Left ventricle myocardium inferior (tissue), 1 donor: ENCODE measurements around the gene ACCSL. TPM values are rescaled to one million over a fixed set of nuclear protein-coding genes. Genes with fewer than 3 reads are reported as not detected.

Experiments used
- DNase-seq: peaks from one replicate; pipeline ENCODE4 v3.0.0-alpha.2; 2020
- H3K27ac ChIP-seq: fragments of 200-600 bp; replicated peaks from 2 replicates; pipeline ENCODE4 v1.8.0; 2021
- H3K27me3 ChIP-seq: fragments of 200-600 bp; 2 replicates; pipeline ENCODE4 v1.8.0; 2021; ENCODE audit warnings: low read depth
- H3K36me3 ChIP-seq: fragments of 200-600 bp; 2 replicates; pipeline ENCODE4 v1.8.0; 2021
- H3K4me1 ChIP-seq: fragments of 200-600 bp; 2 replicates; pipeline ENCODE4 v1.8.0; 2021
- H3K4me3 ChIP-seq: fragments of 200-600 bp; 2 replicates; pipeline ENCODE4 v1.8.0; 2021; ENCODE audit warnings: mild to moderate bottlenecking, moderate library complexity
- H3K9me3 ChIP-seq: fragments of 200-600 bp; replicated peaks from 2 replicates; pipeline ENCODE4 v1.8.0; 2021
- intact Hi-C: fragments of 100-400 bp; cut with micrococcal nuclease; formaldehyde crosslinking; loops from one replicate; pipeline ENCODE4 v1.11.0; 2022
- total RNA-seq: library from RNA; stranded (reverse); fragmentation: NEBNext Ultra II Directional; extraction: Animal tissue kit (Norgen Biotek cat#: 25700); gene quantifications from one replicate; pipeline ENCODE4 v1.2.1, GENCODE V29; 2021
- TF ChIP-seq, protein P1 (sequence below): fragments of 200-600 bp; IDR thresholded peaks from 2 replicates; pipeline ENCODE4 v1.8.0; 2021; ENCODE audit warnings: antibody characterized with exemption, mild to moderate bottlenecking, borderline replicate concordance
- donor health status: DM: no; HTN: yes; CAD: no; lungs with severe emphysema.

ACCSL gene
- total RNA-seq, 1 donor from 2014 or later: not detected

DNA sequence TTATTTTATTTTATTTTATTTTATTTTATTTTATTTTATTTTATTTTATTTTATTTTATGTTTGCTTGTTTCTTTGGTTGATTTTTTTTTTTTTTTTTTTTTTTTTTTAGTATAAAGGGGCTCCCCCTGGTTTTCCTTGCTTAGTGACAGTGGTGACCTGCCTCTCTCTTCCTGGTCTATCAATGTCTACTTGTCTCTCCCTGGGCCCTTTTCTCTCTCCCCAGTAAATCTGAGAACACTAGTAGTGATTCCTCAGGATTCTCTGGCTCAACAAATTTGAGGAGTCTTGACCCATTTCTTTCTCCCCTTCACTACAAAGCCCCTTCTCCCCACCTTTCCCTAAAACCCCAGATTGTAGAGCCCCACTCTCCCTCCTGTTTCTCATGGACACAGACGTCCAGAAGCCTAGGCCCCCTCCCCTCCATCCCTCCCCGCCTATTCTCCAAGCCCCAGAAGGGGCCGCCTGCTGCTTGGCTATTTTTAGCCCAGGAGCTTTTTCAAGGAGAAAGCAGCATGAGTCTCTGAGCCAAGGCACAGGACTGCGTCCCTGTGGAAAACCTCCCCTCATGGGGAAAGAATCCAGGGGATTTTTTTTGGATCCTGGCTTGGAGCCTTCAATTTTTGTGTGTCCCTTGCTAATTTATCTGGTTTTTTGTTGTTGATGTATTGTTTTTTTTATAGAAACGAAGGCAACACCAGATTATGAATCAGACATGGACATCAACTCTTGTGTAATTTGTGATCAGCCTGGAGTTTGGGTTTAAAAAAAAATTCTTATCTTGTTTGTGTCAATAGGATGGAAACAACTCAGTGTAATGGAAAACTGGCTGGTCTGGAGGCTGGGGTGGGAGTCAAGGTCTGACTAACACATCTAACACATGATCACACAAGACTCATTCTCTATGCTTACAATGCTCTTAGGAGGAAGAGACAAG is 17.5 kb upstream of the ACCSL start:
- DNase-seq: peak; percentile 44
- intact Hi-C loops: loop anchor here (5.0 to 10.0 kb wide), 2 partner anchors 38 to 85 kb away; partner anchors contain the start of gene C11orf96
- TF ChIP-seq, protein P1, sequence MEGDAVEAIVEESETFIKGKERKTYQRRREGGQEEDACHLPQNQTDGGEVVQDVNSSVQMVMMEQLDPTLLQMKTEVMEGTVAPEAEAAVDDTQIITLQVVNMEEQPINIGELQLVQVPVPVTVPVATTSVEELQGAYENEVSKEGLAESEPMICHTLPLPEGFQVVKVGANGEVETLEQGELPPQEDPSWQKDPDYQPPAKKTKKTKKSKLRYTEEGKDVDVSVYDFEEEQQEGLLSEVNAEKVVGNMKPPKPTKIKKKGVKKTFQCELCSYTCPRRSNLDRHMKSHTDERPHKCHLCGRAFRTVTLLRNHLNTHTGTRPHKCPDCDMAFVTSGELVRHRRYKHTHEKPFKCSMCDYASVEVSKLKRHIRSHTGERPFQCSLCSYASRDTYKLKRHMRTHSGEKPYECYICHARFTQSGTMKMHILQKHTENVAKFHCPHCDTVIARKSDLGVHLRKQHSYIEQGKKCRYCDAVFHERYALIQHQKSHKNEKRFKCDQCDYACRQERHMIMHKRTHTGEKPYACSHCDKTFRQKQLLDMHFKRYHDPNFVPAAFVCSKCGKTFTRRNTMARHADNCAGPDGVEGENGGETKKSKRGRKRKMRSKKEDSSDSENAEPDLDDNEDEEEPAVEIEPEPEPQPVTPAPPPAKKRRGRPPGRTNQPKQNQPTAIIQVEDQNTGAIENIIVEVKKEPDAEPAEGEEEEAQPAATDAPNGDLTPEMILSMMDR: no peak
- Histone ChIP-seq H3K9me3 (peaks cover 17% of the 10 kb centered on the region), H3K27ac (peak overlapping the region; percentile 82), H3K36me3 (no peaks in the 10 kb centered on the region), H3K4me1 (peaks cover 39% of the 10 kb centered on the region), H3K27me3 (no peaks in the 10 kb centered on the region), H3K4me3 (no peak overlapping the region)

DNA sequence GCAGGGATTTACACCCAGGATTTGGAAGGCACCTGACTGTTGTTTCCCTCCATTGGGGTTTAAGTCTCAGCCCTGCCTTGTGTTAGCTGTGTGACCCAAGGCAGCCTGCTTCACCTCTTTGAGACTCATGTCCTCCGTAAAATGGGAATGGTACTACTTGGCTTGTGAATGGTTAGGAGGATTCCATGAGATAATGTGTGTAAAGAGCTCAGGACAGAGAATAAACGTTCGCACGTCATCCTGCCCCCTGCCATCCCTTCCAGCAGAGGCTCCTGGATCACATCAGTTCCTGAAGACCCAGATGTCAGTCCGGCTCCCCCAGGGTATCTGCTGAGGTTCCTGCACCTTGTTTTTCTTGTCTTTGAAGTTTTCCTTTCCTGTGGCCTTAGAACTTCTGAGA is 16.8 kb upstream of the ACCSL start:
- DNase-seq: no peak
- Histone ChIP-seq H3K27ac (peak overlapping the region; percentile 82), H3K9me3 (peaks cover 10% of the 10 kb centered on the region), H3K4me3 (no peak overlapping the region), H3K4me1 (peaks cover 39% of the 10 kb centered on the region), H3K27me3 (no peaks in the 10 kb centered on the region), H3K36me3 (no peaks in the 10 kb centered on the region)
- intact Hi-C loops: loop anchor here (5.0 to 10.0 kb wide), 2 partner anchors 39 to 86 kb away; partner anchors contain the start of gene C11orf96
- TF ChIP-seq, protein P1: no peak

DNA sequence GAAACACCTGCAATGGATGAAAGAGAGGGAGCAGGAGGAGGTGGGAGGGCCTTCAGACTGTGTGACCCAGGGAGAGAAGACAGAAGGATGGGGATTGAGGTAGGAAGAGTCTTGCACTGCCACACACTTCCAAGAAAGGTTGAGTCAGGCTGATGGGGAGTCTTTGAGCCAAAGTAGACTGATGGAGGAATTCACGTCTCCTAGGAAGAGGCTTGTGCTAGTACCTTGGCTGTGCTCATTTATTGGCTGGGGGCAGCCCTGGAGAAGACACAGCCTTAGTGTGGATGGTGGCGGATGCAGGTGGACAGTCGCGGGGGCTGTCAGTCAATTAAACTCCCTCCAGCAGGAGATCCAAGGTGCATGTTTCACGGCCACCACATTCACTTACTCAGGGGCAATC is 16.2 kb upstream of the ACCSL start:
- peak overlapping the region; percentile 82 for H3K27ac ChIP-seq
- no peaks in the 10 kb centered on the region for H3K36me3 ChIP-seq
- intact Hi-C loops: loop anchor here (5.0 to 10.0 kb wide), 2 partner anchors 39 to 87 kb away; partner anchors contain the start of gene C11orf96
- no peak overlapping the region for H3K4me3 ChIP-seq
- TF ChIP-seq, protein P1: no peak
- no peaks in the 10 kb centered on the region for H3K27me3 ChIP-seq
- peaks cover 39% of the 10 kb centered on the region for H3K4me1 ChIP-seq
- DNase-seq: no peak
- peaks cover 5% of the 10 kb centered on the region for H3K9me3 ChIP-seq

DNA sequence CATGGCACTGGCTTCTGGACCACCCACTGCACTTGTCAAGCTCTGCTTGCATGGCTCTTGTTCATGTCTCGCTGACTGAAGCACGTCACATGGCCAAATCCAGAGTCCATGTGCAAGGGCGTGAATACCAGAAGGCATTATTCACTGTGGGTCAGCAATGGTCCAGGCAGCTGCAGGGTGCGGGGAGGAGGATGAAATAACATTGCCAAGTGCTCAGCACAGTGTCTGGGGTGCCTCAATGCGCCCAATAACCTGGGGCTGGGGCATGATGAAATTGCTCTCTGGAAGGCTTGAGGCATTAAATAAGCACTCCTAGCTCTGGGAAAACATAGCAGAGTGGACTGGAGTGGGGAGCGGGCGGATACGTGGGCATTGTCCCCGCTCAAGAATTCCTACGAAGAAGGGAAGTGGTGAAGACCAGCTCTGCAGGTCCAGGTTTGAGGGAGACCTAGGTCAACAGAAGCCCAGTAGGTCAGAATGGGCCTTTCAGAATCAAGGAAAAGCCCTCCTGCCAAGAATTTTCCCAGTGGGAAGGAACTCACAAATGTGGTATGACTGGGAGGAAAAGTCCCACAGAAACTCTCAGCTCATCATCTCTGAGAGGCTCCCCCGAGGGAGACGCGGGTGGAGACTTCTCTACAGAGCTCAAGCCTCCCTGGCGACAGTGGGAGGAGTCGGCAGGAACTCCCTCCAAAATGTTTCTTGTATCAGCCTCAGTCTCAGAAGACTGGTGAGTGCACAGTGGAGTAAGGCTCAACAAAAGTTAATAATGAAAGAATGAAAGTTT is 15.3 kb upstream of the ACCSL start:
- H3K4me1 ChIP-seq: peaks cover 46% of the 10 kb centered on the region
- H3K4me3 ChIP-seq: no peak overlapping the region
- H3K27me3 ChIP-seq: no peaks in the 10 kb centered on the region
- H3K9me3 ChIP-seq: no peaks in the 10 kb centered on the region
- TF ChIP-seq, protein P1: no peak
- peak; percentile 58 for DNase-seq
- H3K36me3 ChIP-seq: no peaks in the 10 kb centered on the region
- H3K27ac ChIP-seq: peak overlapping the region; percentile 82
- intact Hi-C loops: loop anchor here (5.0 to 10.0 kb wide), 2 partner anchors 40 to 88 kb away; partner anchors contain the start of gene C11orf96

DNA sequence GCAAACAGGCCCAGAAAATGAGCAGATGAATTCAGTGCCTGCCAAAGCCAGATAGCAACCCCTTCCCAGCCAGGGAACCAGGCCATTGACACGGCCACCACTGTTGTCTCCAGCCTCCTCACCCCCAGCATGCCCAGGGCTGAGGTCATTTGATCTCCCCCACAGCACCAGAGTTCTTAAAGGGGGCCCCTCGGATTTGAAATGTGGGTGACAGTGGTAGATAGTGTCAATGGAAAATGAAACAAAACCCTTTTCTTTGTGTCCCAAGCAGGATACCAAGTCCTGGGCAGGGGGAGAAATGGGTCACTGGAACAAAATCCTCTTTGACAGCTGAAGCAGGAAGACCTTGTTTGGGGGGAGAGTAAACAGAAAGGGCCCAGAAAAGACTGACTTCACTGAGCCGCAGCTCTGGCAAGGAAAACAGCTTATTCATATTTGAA is 14.3 kb upstream of the ACCSL start:
- H3K4me3 ChIP-seq: no peak overlapping the region
- no peak for DNase-seq
- peaks cover 46% of the 10 kb centered on the region for H3K4me1 ChIP-seq
- TF ChIP-seq, protein P1: no peak
- peak overlapping the region; percentile 82 for H3K27ac ChIP-seq
- no peaks in the 10 kb centered on the region for H3K27me3 ChIP-seq
- no peaks in the 10 kb centered on the region for H3K36me3 ChIP-seq
- intact Hi-C loops: loop anchor here (5.0 to 10.0 kb wide), 2 partner anchors 41 to 89 kb away; partner anchors contain the start of gene C11orf96
- no peaks in the 10 kb centered on the region for H3K9me3 ChIP-seq
